OCI-LY1 (cell line): ENCODE results near the gene ADAMTS17.

Source experiments
- CTCF ChIP-seq: fragments of 200-600 bp; sonication (generic), shearing (Covaris generic); IDR thresholded peaks from 2 replicates; pipeline ENCODE4 v1.5.1; 2017; ENCODE audit warnings: mild to moderate bottlenecking, antibody characterized with exemption, low read length, moderate library complexity, mixed read lengths
- EZH2 ChIP-seq: fragments of 200-600 bp; sonication (generic), shearing (Covaris generic); IDR thresholded peaks from 2 replicates; pipeline ENCODE4 v1.8.0; 2017; ENCODE audit warnings: borderline replicate concordance, mixed run types, mild to moderate bottlenecking, antibody characterized with exemption, low read length, moderate library complexity, mixed read lengths

- no peak for TF ChIP-seq CTCF
- TF ChIP-seq EZH2: no peak
Measured at GRCh38 chr15:100123611-100124010, 218.2 kb downstream of the ADAMTS17 start.
